Activated CD8-positive, alpha-beta T cell treated with anti-CD3 and anti-CD28 coated beads, Interleukin-2, amount 10 ng/mL, durations not matched to agents 7 days and 5 days (primary cell): ENCODE measurements around the gene ACTR5. TPM values are rescaled to one million over a fixed set of nuclear protein-coding genes. Genes with fewer than 3 reads are reported as not detected.

ENCODE experiments used
- ATAC-seq: fragments of 150-1000 bp; cut with Tn5 transposase; one replicate; pipeline ENCODE4 v1.10.0; 2021; ENCODE audit warnings: moderate library complexity
- CTCF ChIA-PET: fragments of 350-600 bp; sonication (Branson Sonifier 250); formaldehyde crosslinking; loops from one replicate; lab custom pipeline; 2021; ENCODE audit warnings: antibody characterized with exemption; lab: Charles Lee
- POLR2A ChIA-PET: fragments of 350-600 bp; sonication (Branson Sonifier 250); formaldehyde crosslinking; loops from one replicate; lab custom pipeline; 2021; ENCODE audit warnings: antibody characterized with exemption; lab: Charles Lee
- DNase-seq: peaks from one replicate; pipeline ENCODE4 v3.0.0-alpha.2; 2020
- H3K27ac Mint-ChIP-seq: one replicate; pipeline ENCODE4 v1.8.0; 2021; ENCODE audit warnings: mild to moderate bottlenecking, mixed read lengths
- H3K27me3 Mint-ChIP-seq: one replicate; pipeline ENCODE4 v1.8.0; 2021; ENCODE audit warnings: low read depth, mixed read lengths
- H3K36me3 Mint-ChIP-seq: one replicate; pipeline ENCODE4 v1.8.0; 2021; ENCODE audit warnings: low read depth, mixed read lengths
- H3K4me1 Mint-ChIP-seq: one replicate; pipeline ENCODE4 v1.8.0; 2021; ENCODE audit warnings: low read depth, mixed read lengths
- H3K4me3 Mint-ChIP-seq: one replicate; pipeline ENCODE4 v1.8.0; 2021; ENCODE audit warnings: mild to moderate bottlenecking, mixed read lengths
- H3K9me3 Mint-ChIP-seq: one replicate; pipeline ENCODE4 v1.8.0; 2022; ENCODE audit warnings: mixed read lengths; ENCODE audit not compliant: insufficient read depth
- total RNA-seq, 2 experiments: library from RNA; stranded (reverse); gene quantifications; one replicate each; pipeline ENCODE4 v1.2.3, GENCODE V29; 2021

The ACTR5 gene
- total RNA-seq, 2 experiments from 2014 or later: 8.4 to 9.2 TPM

DNA sequence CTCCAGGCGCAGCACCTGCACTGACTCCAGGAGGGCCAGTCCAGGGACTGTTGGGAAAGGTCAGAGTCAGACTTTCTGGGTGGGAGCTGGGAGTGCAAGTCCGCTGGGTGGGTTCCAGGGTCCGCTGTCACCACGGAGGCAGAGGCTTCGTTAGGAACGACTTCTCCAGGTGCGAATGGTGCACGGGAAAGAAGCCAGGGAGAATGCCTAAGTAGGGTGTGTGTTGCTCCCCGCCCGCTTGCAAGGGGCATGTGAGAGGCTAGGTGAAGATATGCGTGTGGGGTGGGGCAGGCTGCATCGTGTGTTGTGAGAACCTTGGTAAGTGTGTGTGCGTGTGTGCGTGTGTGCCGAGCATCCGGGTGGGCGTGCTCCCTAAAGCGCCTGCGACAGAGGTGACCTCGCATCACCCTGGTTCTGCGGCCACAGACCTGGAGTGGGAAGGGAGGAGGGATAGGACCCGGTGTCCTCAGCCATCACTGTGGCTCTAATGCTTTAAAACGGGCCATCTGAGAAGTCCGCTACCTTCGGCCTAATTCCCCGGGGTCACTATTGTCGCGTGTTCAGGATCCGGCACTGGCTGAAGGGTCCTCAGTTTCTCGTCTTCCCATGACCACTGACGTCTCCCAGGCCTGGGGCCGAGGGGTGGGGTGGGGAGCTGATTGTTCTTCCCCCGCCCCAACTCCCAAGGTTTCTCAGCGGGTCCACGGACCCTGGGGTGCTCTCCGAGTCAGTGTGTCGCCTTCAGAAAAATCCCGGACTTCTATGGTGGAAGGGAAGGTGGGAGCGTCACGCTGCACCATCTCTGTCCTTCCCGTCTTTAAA is 17.9 kb upstream of the ACTR5 start:
- CTCF ChIA-PET: interaction anchor here (0.9 to 4.0 kb wide), 9 partner anchors 9 to 81 kb away, joined by 3 to 26 read pairs (median 4); partner anchors contain the start of gene ACTR5
- Mint-ChIP-seq H3K27ac (no peak overlapping the region), H3K4me3 (peak overlapping the region; percentile 26), H3K4me1 (peaks cover 44% of the 10 kb centered on the region), H3K27me3 (peaks cover 87% of the 10 kb centered on the region), H3K36me3 (peaks cover 23% of the 10 kb centered on the region), H3K9me3 (peaks cover 11% of the 10 kb centered on the region)
- no peak for DNase-seq
- no peak for ATAC-seq
- POLR2A ChIA-PET: no interaction called here

DNA sequence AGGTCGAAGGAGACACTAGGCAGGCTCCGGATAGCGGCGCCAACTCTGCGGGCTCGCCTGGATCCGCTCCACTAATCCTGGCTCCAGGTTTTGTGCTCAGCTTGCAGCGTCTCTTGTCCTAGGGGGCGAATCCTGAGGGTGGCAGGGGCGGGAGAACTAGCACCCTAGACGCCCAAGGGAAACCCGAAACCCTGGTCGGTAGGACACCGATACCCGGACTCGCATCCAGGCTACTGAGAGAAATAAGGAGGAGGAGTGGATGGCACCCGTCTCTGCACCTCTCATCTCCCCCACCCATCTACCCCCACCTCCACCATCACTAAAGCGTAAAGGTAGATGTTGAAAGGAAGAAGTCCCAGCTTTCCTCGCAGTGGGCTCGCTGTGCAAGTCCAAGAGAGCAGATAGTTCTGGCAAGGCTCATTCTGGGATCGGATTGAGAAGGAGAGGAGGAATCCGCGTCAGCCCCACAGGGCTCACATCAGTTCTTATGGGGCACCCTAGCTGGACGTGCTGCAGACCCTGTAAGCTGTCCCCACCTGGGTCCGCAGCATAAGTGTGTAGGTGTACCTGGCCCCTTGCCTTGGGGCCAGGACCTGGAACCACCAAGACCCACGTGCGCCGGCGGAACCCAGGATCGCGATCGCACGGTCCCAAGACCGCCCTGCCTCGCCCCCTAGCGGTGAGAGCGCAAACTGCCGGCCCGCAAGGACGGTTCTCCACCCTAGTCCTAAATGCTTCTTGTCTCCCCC is 17.1 kb upstream of the ACTR5 start:
- peak; percentile 80 for ATAC-seq
- Mint-ChIP-seq H3K27ac (no peak overlapping the region), H3K9me3 (peaks cover 11% of the 10 kb centered on the region), H3K36me3 (peaks cover 19% of the 10 kb centered on the region), H3K27me3 (peaks cover 89% of the 10 kb centered on the region), H3K4me1 (peaks cover 39% of the 10 kb centered on the region), H3K4me3 (peak overlapping the region; percentile 26)
- ChIA-PET POLR2A (no interaction called here), CTCF (interaction anchor here (0.9 to 4.0 kb wide), 7 partner anchors 9 to 82 kb away, joined by 3 to 26 read pairs (median 4); no protein-coding TSS in a partner anchor)
- DNase-seq: peak; percentile 81

DNA sequence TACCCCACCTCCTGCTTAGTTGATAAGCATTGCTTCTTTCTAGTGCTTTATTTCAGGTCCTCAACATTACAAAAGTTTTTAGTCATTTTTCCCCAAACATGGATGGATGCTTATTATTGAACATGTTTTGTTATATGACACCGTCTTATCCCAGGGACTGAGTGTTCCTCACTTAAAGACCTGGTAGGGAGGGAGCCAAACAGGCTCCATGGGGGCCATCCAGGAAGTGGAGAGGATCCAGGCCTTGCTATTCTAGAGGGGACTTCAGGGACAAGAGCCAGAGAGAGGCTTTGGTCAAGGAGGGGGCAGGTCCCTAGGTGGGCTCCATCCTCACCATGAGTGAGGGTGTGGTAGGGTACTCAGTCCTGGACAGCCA is 16.5 kb upstream of the ACTR5 start:
- no peak overlapping the region for H3K27ac Mint-ChIP-seq
- DNase-seq (no peak), ATAC-seq (no peak)
- peaks cover 35% of the 10 kb centered on the region for H3K4me1 Mint-ChIP-seq
- H3K36me3 Mint-ChIP-seq: peaks cover 19% of the 10 kb centered on the region
- H3K4me3 Mint-ChIP-seq: no peak overlapping the region
- ChIA-PET CTCF (interaction anchor here (1.0 to 4.0 kb wide), 7 partner anchors 8 to 163 kb away, joined by 3 to 26 read pairs (median 4); no protein-coding TSS in a partner anchor), POLR2A (no interaction called here)
- peaks cover 86% of the 10 kb centered on the region for H3K27me3 Mint-ChIP-seq
- H3K9me3 Mint-ChIP-seq: peaks cover 11% of the 10 kb centered on the region

DNA sequence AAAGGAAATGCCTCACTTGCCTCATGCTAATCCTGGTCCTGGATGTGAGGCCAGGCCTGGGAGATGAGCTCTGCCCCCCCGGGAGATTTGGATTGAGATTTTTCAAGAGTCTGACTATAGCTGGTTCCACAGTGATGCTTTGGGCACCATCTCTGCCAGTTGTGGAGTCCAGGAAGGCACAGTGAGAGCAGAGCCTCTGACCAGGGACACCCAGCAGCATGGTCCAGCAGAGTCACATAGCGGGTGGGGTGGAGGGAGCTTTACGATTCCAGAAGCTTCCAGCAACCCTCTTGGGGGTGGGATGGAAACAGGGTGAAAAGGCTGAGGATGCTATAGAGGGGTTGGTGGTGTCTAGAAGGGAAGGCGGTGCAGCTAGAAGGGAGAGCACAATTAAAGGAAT is 15.3 kb upstream of the ACTR5 start:
- H3K4me1 Mint-ChIP-seq: peaks cover 24% of the 10 kb centered on the region
- peaks cover 7% of the 10 kb centered on the region for H3K9me3 Mint-ChIP-seq
- no peak overlapping the region for H3K4me3 Mint-ChIP-seq
- POLR2A ChIA-PET: no interaction called here
- CTCF ChIA-PET: interaction anchor here (0.6 to 4.0 kb wide), 4 partner anchors 16 to 256 kb away, joined by 3 to 26 read pairs (median 6); no protein-coding TSS in a partner anchor
- peaks cover 78% of the 10 kb centered on the region for H3K27me3 Mint-ChIP-seq
- H3K36me3 Mint-ChIP-seq: peaks cover 13% of the 10 kb centered on the region
- H3K27ac Mint-ChIP-seq: no peak overlapping the region
- no peak for ATAC-seq
- DNase-seq: no peak

DNA sequence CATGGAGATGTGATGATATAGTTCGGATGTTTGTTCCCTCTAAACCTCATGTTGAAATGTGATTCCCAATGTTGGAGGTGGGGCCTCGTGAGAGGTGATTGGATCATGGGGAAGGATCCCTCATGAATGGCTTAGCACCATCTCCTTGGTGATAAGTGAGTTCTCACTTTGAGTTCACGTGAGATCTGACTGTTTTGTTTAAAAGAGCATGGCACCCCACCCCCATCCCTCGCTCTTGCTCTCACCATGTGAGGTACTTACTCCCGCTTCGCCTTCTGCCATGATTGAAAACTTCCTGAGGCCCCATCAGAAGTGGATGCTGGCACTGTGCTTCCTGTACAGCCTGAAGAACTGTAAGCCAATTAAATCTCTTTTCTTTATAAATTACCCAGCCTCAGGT is 13.1 kb upstream of the ACTR5 start:
- ChIA-PET CTCF (interaction anchor here (1.2 to 1.5 kb wide), 2 partner anchors 11 to 15 kb away, joined by 3 read pairs; partner anchors contain the start of gene SLC32A1), POLR2A (no interaction called here)
- ATAC-seq (no peak), DNase-seq (no peak)
- Mint-ChIP-seq H3K4me3 (no peak overlapping the region), H3K4me1 (peaks cover 10% of the 10 kb centered on the region), H3K27ac (no peak overlapping the region), H3K9me3 (no peaks in the 10 kb centered on the region), H3K27me3 (peaks cover 63% of the 10 kb centered on the region), H3K36me3 (peaks cover 2% of the 10 kb centered on the region)

DNA sequence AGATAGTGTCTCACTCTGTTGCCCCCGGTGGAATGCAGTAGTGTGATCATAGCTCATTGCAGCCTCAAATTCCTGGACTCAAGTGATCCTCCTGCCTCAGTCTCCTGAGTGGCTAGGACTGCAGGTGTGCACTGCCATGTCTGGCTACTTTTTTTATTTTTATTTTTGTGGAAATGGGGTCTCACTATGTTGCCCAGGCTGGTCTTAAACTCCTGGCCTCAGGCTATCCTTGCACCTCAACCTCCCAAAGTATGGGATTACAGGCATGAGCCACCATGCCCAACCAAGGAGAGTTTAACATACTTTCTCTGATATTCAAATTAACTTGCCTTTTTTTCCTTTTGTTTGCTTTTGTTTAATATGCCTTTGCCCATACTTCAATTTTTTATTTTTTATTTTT is 10.4 kb upstream of the ACTR5 start:
- H3K4me3 Mint-ChIP-seq: no peak overlapping the region
- H3K9me3 Mint-ChIP-seq: no peaks in the 10 kb centered on the region
- CTCF ChIA-PET: no interaction called here
- no peak for DNase-seq
- POLR2A ChIA-PET: no interaction called here
- no peak overlapping the region for H3K27ac Mint-ChIP-seq
- H3K27me3 Mint-ChIP-seq: peaks cover 65% of the 10 kb centered on the region
- ATAC-seq: no peak
- no peaks in the 10 kb centered on the region for H3K36me3 Mint-ChIP-seq
- no peaks in the 10 kb centered on the region for H3K4me1 Mint-ChIP-seq

DNA sequence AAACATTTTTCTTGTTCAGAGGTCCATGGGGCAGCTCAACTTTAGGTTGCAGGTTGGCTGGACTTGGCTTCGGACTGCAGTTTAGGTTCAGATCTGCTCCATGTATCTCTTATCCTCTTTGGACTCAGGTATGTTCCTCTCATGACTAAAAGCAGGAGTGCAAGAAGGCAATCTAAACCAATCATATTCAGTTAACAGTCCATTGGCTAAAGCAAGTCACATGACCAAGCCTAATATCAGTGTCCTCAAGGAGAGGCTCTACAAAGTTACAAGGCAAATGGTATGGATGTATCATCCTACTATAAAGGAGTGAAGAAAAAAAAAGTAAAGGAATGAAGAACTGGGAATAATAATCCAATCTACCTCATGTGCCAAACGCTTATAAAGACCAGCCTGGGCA is 2.5 kb upstream of the ACTR5 start:
- no peak overlapping the region for H3K4me3 Mint-ChIP-seq
- no peaks in the 10 kb centered on the region for H3K9me3 Mint-ChIP-seq
- H3K36me3 Mint-ChIP-seq: peaks cover 4% of the 10 kb centered on the region
- peaks cover 22% of the 10 kb centered on the region for H3K4me1 Mint-ChIP-seq
- H3K27ac Mint-ChIP-seq: no peak overlapping the region
- no peak for DNase-seq
- no peak for ATAC-seq
- CTCF ChIA-PET: no interaction called here
- POLR2A ChIA-PET: no interaction called here
- peaks cover 25% of the 10 kb centered on the region for H3K27me3 Mint-ChIP-seq

DNA sequence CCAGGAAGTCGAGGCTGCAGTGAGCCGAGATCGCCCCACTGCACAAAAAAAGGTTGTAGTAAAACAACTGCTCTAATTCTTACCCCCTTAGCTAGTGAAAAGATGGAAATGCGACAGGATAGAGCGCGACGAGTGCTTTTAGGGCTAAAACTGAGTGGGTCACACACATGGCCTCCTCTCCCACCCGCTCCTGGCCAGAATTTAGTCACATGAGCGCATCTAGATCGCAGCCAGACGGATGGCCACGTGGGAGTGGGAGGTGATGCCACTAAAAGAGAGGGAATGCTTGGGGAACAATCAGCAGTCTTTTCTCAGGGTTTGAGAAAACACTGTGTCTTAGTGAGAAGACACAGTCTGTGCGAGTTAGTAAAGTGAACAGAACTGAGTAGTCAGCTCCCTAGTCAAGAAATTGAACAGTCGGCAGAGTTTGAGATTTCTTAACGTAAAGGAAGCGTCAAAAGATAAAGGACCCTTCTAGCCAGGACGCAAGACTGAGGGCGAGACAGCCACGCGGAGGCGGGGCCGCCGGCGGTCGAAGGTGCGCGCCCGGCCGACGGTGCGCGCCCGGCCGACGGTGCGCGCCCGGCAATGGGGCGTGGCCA is 664 bp upstream of the ACTR5 start:
- no peak for ATAC-seq
- H3K27ac Mint-ChIP-seq: peak overlapping the region; percentile 39
- H3K4me3 Mint-ChIP-seq: peak overlapping the region; percentile 93
- peaks cover 8% of the 10 kb centered on the region for H3K36me3 Mint-ChIP-seq
- CTCF ChIA-PET: interaction anchor here (1.5 to 5.8 kb wide), 4 partner anchors 16 to 214 kb away, joined by 4 to 59 read pairs (median 20); no protein-coding TSS in a partner anchor
- POLR2A ChIA-PET: interaction anchor here (0.7 to 2.6 kb wide), 3 partner anchors 22 to 172 kb away, joined by 3 to 14 read pairs (median 4); partner anchors contain the start of gene PPP1R16B
- no peaks in the 10 kb centered on the region for H3K9me3 Mint-ChIP-seq
- no peak for DNase-seq
- peaks cover 29% of the 10 kb centered on the region for H3K4me1 Mint-ChIP-seq
- peaks cover 7% of the 10 kb centered on the region for H3K27me3 Mint-ChIP-seq

DNA sequence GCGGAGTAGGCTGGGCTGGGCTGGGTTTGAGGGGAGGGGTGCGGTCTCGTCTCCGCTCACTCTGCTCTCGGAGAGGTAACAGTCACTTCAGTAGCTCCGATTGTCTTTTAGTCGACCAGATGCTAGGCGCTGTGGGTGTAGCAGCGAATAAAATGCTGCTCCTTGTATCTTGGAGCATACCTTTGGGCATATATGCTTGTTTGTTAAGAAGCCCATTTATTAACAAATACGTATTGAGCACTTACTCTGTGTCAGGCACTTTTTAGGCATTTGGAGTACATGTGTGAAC is 545 bp downstream of the ACTR5 start:
- Mint-ChIP-seq H3K9me3 (no peaks in the 10 kb centered on the region), H3K4me3 (peak overlapping the region; percentile 93), H3K36me3 (peaks cover 11% of the 10 kb centered on the region), H3K27me3 (peaks cover under 1% of the 10 kb centered on the region), H3K4me1 (peaks cover 29% of the 10 kb centered on the region), H3K27ac (peak overlapping the region; percentile 82)
- DNase-seq (peak; percentile 70), ATAC-seq (peak; percentile 59)
- POLR2A ChIA-PET: interaction anchor here (1.1 to 2.6 kb wide), 2 partner anchors 23 to 57 kb away, joined by 4 to 14 read pairs; partner anchors contain the start of gene PPP1R16B
- CTCF ChIA-PET: interaction anchor here (0.7 to 5.8 kb wide), 10 partner anchors 9 to 516 kb away, joined by 3 to 59 read pairs (median 4); no protein-coding TSS in a partner anchor

DNA sequence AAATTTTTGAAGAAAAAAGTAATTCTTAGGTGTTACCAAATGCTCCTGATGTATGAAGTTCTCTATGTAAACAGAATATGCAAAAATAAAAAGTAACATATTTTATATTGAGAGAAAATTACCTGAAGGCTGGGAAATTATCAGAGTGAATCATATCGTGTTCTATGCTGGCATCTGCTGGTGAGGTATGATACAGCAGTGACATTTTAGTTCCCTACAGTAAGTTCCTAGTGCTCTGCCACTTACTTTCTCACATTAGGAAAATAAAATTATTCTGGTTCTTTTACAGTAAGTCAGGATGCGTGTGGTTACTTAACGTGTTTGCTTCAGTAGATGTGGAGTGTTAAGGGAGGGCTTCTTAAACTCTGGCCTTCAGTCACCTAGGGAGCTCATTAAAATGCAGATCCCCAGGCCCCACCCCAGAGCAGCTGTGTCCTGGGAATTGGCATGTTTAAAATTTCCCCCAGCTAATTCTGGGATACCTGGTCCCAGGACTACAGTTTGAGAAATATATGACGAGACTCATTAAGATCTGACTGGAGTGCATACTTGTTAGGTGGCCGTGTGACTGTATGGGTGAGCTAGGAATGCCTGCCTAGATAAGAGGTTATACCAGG is 3.2 kb downstream of the ACTR5 start:
- peaks cover 32% of the 10 kb centered on the region for H3K4me1 Mint-ChIP-seq
- no peaks in the 10 kb centered on the region for H3K9me3 Mint-ChIP-seq
- H3K4me3 Mint-ChIP-seq: no peak overlapping the region
- H3K27ac Mint-ChIP-seq: no peak overlapping the region
- H3K27me3 Mint-ChIP-seq: no peaks in the 10 kb centered on the region
- peaks cover 28% of the 10 kb centered on the region for H3K36me3 Mint-ChIP-seq
- CTCF ChIA-PET: interaction anchor here (0.6 to 5.8 kb wide), 33 partner anchors 11 to 305 kb away, joined by 3 to 59 read pairs (median 5); partner anchors contain the start of genes DHX35, PPP1R16B and SLC32A1
- peak; percentile 54 for DNase-seq
- ATAC-seq: no peak
- POLR2A ChIA-PET: no interaction called here

DNA sequence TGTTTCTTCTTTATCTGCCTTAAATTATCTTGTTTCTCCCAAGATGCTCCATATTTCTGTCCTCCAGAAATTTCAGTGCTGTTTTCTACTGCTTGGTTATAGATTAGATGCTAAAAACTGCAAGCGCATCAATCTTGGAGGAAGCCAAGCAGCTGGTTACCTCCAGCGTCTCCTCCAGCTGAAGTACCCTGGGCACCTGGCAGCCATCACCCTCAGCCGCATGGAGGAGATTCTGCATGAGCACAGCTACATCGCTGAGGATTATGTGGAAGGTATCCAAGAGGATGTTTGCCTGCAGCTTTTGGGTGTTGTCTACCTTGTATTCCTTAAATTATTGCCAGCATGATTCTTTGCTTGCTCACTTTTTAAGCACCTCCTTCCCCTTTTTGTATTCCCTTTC is 3.8 kb downstream of the ACTR5 start:
- Mint-ChIP-seq H3K4me1 (peaks cover 32% of the 10 kb centered on the region), H3K4me3 (no peak overlapping the region), H3K36me3 (peaks cover 29% of the 10 kb centered on the region), H3K9me3 (no peaks in the 10 kb centered on the region), H3K27me3 (no peaks in the 10 kb centered on the region), H3K27ac (no peak overlapping the region)
- ChIA-PET POLR2A (no interaction called here), CTCF (interaction anchor here (0.6 to 5.8 kb wide), 30 partner anchors 11 to 306 kb away, joined by 3 to 59 read pairs (median 4); partner anchors contain the start of genes PPP1R16B and SLC32A1)
- DNase-seq (no peak), ATAC-seq (no peak)
